Activated T-cell treated with anti-CD3 and anti-CD28 coated beads, Interleukin-2, amount 50 U/mL, for 24 hours (primary cell): ENCODE measurements around the gene CCNT1.
"Not testable (repeated sequence)": the region's sequence is repeated elsewhere in the genome, so short reads cannot be mapped to it uniquely, and the experiment has no call there.

Experiments used
- DNase-seq: peaks from one replicate; pipeline ENCODE4 v3.0.0-alpha.2; 2020
- H3K27ac Mint-ChIP-seq: 2 replicates; pipeline ENCODE4 v1.8.0; 2020; ENCODE audit warnings: mild to moderate bottlenecking, mixed read lengths
- H3K27me3 Mint-ChIP-seq: 2 replicates; pipeline ENCODE4 v1.8.0; 2020; ENCODE audit warnings: mixed read lengths
- H3K36me3 Mint-ChIP-seq: 2 replicates; pipeline ENCODE4 v1.8.0; 2020; ENCODE audit warnings: low read depth, mixed read lengths
- H3K4me1 Mint-ChIP-seq: 2 replicates; pipeline ENCODE4 v1.8.0; 2020; ENCODE audit warnings: low read depth, mixed read lengths
- H3K4me3 Mint-ChIP-seq: 2 replicates; pipeline ENCODE4 v1.8.0; 2020; ENCODE audit warnings: mild to moderate bottlenecking, moderate library complexity, mixed read lengths
- H3K9me3 Mint-ChIP-seq: 2 replicates; pipeline ENCODE4 v1.8.0; 2020; ENCODE audit warnings: mixed read lengths

CCNT1 gene

GRCh38 chr12:48716493-48717251 is at the start of gene CCNT1:
CCNT1 (minus strand) TSS chr12:48716707; CDS start chr12:48716675, 32 bp downstream.
- H3K4me3 Mint-ChIP-seq = peak within 1 kb of the TSS; percentile 90
- no peaks in the 10 kb centered on the region for H3K27me3 Mint-ChIP-seq
- peak within 1 kb of the TSS; percentile 97 for H3K27ac Mint-ChIP-seq
- H3K36me3 Mint-ChIP-seq = peaks cover 52% of the 10 kb centered on the region
- peak; percentile 98 for DNase-seq
- H3K4me1 Mint-ChIP-seq = peaks cover 40% of the 10 kb centered on the region
- peaks cover 14% of the 10 kb centered on the region for H3K9me3 Mint-ChIP-seq

GRCh38 chr12:48765753-48766162 is 49.3 kb upstream of the CCNT1 start:
- H3K27ac Mint-ChIP-seq = no peak overlapping the region
- no peak for DNase-seq
- no peaks in the 10 kb centered on the region for H3K36me3 Mint-ChIP-seq
- no peak overlapping the region for H3K4me3 Mint-ChIP-seq
- H3K9me3 Mint-ChIP-seq = no peaks in the 10 kb centered on the region
- H3K27me3 Mint-ChIP-seq = peaks cover 5% of the 10 kb centered on the region
- H3K4me1 Mint-ChIP-seq = peaks cover 11% of the 10 kb centered on the region

GRCh38 chr12:48764521-48764920 is 48.0 kb upstream of the CCNT1 start:
- Mint-ChIP-seq H3K27ac (no peak overlapping the region), H3K36me3 (no peaks in the 10 kb centered on the region), H3K4me1 (peaks cover 11% of the 10 kb centered on the region), H3K4me3 (no peak overlapping the region), H3K27me3 (peaks cover 5% of the 10 kb centered on the region), H3K9me3 (no peaks in the 10 kb centered on the region)
- no peak for DNase-seq

- Mint-ChIP-seq H3K9me3 (no peaks in the 10 kb centered on the region), H3K36me3 (no peaks in the 10 kb centered on the region), H3K27ac (no peak overlapping the region), H3K27me3 (no peaks in the 10 kb centered on the region), H3K4me1 (no peaks in the 10 kb centered on the region), H3K4me3 (no peak overlapping the region)
- DNase-seq = no peak
Observed at GRCh38 chr12:48758737-48759136, 42.2 kb upstream of the CCNT1 start.

- peaks cover 2% of the 10 kb centered on the region for H3K4me1 Mint-ChIP-seq
- no peaks in the 10 kb centered on the region for H3K9me3 Mint-ChIP-seq
- no peaks in the 10 kb centered on the region for H3K36me3 Mint-ChIP-seq
- DNase-seq = no peak
- H3K27ac Mint-ChIP-seq = no peak overlapping the region
- no peaks in the 10 kb centered on the region for H3K27me3 Mint-ChIP-seq
- H3K4me3 Mint-ChIP-seq = no peak overlapping the region
Observed at GRCh38 chr12:48758186-48758585, 41.7 kb upstream of the CCNT1 start.

- Mint-ChIP-seq H3K36me3 (no peaks in the 10 kb centered on the region), H3K27ac (peak overlapping the region; percentile 94), H3K4me1 (peaks cover 22% of the 10 kb centered on the region), H3K9me3 (no peaks in the 10 kb centered on the region), H3K4me3 (peak overlapping the region; percentile 34), H3K27me3 (no peaks in the 10 kb centered on the region)
- no peak for DNase-seq
Observed at GRCh38 chr12:48750769-48751356, 34.4 kb upstream of the CCNT1 start.

GRCh38 chr12:48750215-48750614 is 33.7 kb upstream of the CCNT1 start:
- DNase-seq = no peak
- H3K9me3 Mint-ChIP-seq = no peaks in the 10 kb centered on the region
- no peaks in the 10 kb centered on the region for H3K36me3 Mint-ChIP-seq
- H3K4me1 Mint-ChIP-seq = peaks cover 22% of the 10 kb centered on the region
- H3K27me3 Mint-ChIP-seq = no peaks in the 10 kb centered on the region
- H3K4me3 Mint-ChIP-seq = no peak overlapping the region
- peak overlapping the region; percentile 94 for H3K27ac Mint-ChIP-seq

GRCh38 chr12:48744251-48745008 is 27.9 kb upstream of the CCNT1 start:
- no peak overlapping the region for H3K4me3 Mint-ChIP-seq
- H3K27me3 Mint-ChIP-seq = peaks cover 20% of the 10 kb centered on the region
- H3K27ac Mint-ChIP-seq = no peak overlapping the region
- no peaks in the 10 kb centered on the region for H3K36me3 Mint-ChIP-seq
- DNase-seq = no peak
- no peaks in the 10 kb centered on the region for H3K9me3 Mint-ChIP-seq
- peaks cover 2% of the 10 kb centered on the region for H3K4me1 Mint-ChIP-seq

GRCh38 chr12:48739618-48740269 is 23.2 kb upstream of the CCNT1 start:
- Mint-ChIP-seq H3K4me3 (no peak overlapping the region), H3K27me3 (peaks cover 25% of the 10 kb centered on the region), H3K27ac (no peak overlapping the region), H3K9me3 (no peaks in the 10 kb centered on the region), H3K4me1 (no peaks in the 10 kb centered on the region), H3K36me3 (no peaks in the 10 kb centered on the region)
- DNase-seq = no peak

- no peaks in the 10 kb centered on the region for H3K36me3 Mint-ChIP-seq
- no peak overlapping the region for H3K4me3 Mint-ChIP-seq
- no peak overlapping the region for H3K27ac Mint-ChIP-seq
- no peaks in the 10 kb centered on the region for H3K4me1 Mint-ChIP-seq
- no peaks in the 10 kb centered on the region for H3K9me3 Mint-ChIP-seq
- peaks cover 23% of the 10 kb centered on the region for H3K27me3 Mint-ChIP-seq
- DNase-seq = no peak
Observed at GRCh38 chr12:48736456-48736855, 19.9 kb upstream of the CCNT1 start.

- Mint-ChIP-seq H3K27ac (no peak overlapping the region), H3K36me3 (no peaks in the 10 kb centered on the region), H3K4me1 (no peaks in the 10 kb centered on the region), H3K4me3 (no peak overlapping the region), H3K27me3 (no peaks in the 10 kb centered on the region), H3K9me3 (no peaks in the 10 kb centered on the region)
- DNase-seq = no peak
Observed at GRCh38 chr12:48728807-48729206, 12.3 kb upstream of the CCNT1 start.

GRCh38 chr12:48720737-48721136 is 4.2 kb upstream of the CCNT1 start:
- H3K4me3 Mint-ChIP-seq, H3K27ac Mint-ChIP-seq, H3K27me3 Mint-ChIP-seq, DNase-seq: not testable (repeated sequence)
- peaks cover 14% of the 10 kb centered on the region for H3K9me3 Mint-ChIP-seq
- peaks cover 11% of the 10 kb centered on the region for H3K4me1 Mint-ChIP-seq
- H3K36me3 Mint-ChIP-seq = peaks cover 13% of the 10 kb centered on the region

- H3K4me1 Mint-ChIP-seq = peaks cover 14% of the 10 kb centered on the region
- H3K27ac Mint-ChIP-seq, H3K27me3 Mint-ChIP-seq, H3K4me3 Mint-ChIP-seq, DNase-seq: not testable (repeated sequence)
- peaks cover 14% of the 10 kb centered on the region for H3K9me3 Mint-ChIP-seq
- peaks cover 19% of the 10 kb centered on the region for H3K36me3 Mint-ChIP-seq
Observed at GRCh38 chr12:48720171-48720570, 3.7 kb upstream of the CCNT1 start.

- Mint-ChIP-seq H3K36me3 (peaks cover 30% of the 10 kb centered on the region), H3K9me3 (peaks cover 14% of the 10 kb centered on the region), H3K4me1 (peaks cover 25% of the 10 kb centered on the region)
- H3K27ac Mint-ChIP-seq, DNase-seq, H3K4me3 Mint-ChIP-seq, H3K27me3 Mint-ChIP-seq: not testable (repeated sequence)
Observed at GRCh38 chr12:48719002-48719401, 2.5 kb upstream of the CCNT1 start.
